ENCODE measurements around the gene DUSP5. TPM values are rescaled to one million over a fixed set of nuclear protein-coding genes. Genes with fewer than 3 reads are reported as not detected.
"Not testable (repeated sequence)": the region's sequence is repeated elsewhere in the genome, so short reads cannot be mapped to it uniquely, and the experiment has no call there.

DUSP5 gene
- total and polyA plus RNA-seq, 12 donors: 5.3 to 53.7 (median 21.2) TPM

GRCh38 chr10:110531687-110532086 is 34.0 kb downstream of the DUSP5 start:
- TF ChIP-seq CTCF (IDR thresholded peaks at IDR 0.05): no peak
- Histone ChIP-seq H3K4me1 (peaks cover 0 to 51% (median 10%) of the 10 kb centered on the region in 9 donors), H3K27ac (no peak overlapping the region), H3K9me3 (no peaks in the 10 kb centered on the region), H3K4me3 (no peak overlapping the region), H3K36me3 (no peaks in the 10 kb centered on the region), H3K27me3 (peaks cover 0 to 13% (median 0%) of the 10 kb centered on the region in 7 donors)
- WGBS, 2 donors: 94 to 99% methylated on average over 2 of the region's 2 CpGs
- DNase-seq: no peak
- intact Hi-C loops (cut with DNase I): no loop called here
- ATAC-seq: no peak

- H3K27me3 ChIP-seq: peaks cover 0 to 13% (median 0%) of the 10 kb centered on the region in 7 donors
- H3K9me3 ChIP-seq; ATAC-seq; DNase-seq; intact Hi-C loops (cut with DNase I); H3K27ac ChIP-seq; H3K36me3 ChIP-seq; H3K4me3 ChIP-seq: not testable (repeated sequence)
- WGBS, 2 donors: 92 to 95% methylated on average over 4 of the region's 4 CpGs
- peaks cover 0 to 52% (median 10%) of the 10 kb centered on the region in 9 donors for H3K4me1 ChIP-seq
Observed at GRCh38 chr10:110532628-110533027, 34.9 kb downstream of the DUSP5 start.

- H3K27ac ChIP-seq: no peak overlapping the region
- no peak for ATAC-seq
- intact Hi-C loops (cut with DNase I): no loop called here
- no peaks in the 10 kb centered on the region for H3K9me3 ChIP-seq
- peaks cover 0 to 52% (median 10%) of the 10 kb centered on the region in 9 donors for H3K4me1 ChIP-seq
- TF ChIP-seq CTCF (IDR thresholded peaks at IDR 0.05): no peak
- H3K36me3 ChIP-seq: no peaks in the 10 kb centered on the region
- H3K4me3 ChIP-seq: no peak overlapping the region
- 27 to 31% methylated on average over 3 of the region's 3 CpGs for WGBS, 2 donors
- DNase-seq: no peak
- H3K27me3 ChIP-seq: peaks cover 0 to 13% (median 0%) of the 10 kb centered on the region in 7 donors
Observed at GRCh38 chr10:110533149-110533548, 35.4 kb downstream of the DUSP5 start.

- H3K27ac ChIP-seq: no peak overlapping the region
- intact Hi-C loops (cut with DNase I): no loop called here
- WGBS, 2 donors: 85 to 88% methylated on average over 2 of the region's 2 CpGs
- no peaks in the 10 kb centered on the region for H3K9me3 ChIP-seq
- H3K4me1 ChIP-seq: peaks cover 0 to 38% (median 10%) of the 10 kb centered on the region in 9 donors
- TF ChIP-seq CTCF (IDR thresholded peaks at IDR 0.05): no peak
- no peak overlapping the region for H3K4me3 ChIP-seq
- H3K36me3 ChIP-seq: no peaks in the 10 kb centered on the region
- ATAC-seq (no peak), DNase-seq (no peak)
- H3K27me3 ChIP-seq: peaks cover 0 to 13% (median 0%) of the 10 kb centered on the region in 7 donors
Observed at GRCh38 chr10:110534571-110534970, 36.9 kb downstream of the DUSP5 start.

Data from heart right ventricle (tissue), 16 donors.